Measurements from ENCODE around the gene KIF7.
"Not testable (repeated sequence)": the region's sequence is repeated elsewhere in the genome, so short reads cannot be mapped to it uniquely, and the experiment has no call there.

KIF7 gene, protein sequence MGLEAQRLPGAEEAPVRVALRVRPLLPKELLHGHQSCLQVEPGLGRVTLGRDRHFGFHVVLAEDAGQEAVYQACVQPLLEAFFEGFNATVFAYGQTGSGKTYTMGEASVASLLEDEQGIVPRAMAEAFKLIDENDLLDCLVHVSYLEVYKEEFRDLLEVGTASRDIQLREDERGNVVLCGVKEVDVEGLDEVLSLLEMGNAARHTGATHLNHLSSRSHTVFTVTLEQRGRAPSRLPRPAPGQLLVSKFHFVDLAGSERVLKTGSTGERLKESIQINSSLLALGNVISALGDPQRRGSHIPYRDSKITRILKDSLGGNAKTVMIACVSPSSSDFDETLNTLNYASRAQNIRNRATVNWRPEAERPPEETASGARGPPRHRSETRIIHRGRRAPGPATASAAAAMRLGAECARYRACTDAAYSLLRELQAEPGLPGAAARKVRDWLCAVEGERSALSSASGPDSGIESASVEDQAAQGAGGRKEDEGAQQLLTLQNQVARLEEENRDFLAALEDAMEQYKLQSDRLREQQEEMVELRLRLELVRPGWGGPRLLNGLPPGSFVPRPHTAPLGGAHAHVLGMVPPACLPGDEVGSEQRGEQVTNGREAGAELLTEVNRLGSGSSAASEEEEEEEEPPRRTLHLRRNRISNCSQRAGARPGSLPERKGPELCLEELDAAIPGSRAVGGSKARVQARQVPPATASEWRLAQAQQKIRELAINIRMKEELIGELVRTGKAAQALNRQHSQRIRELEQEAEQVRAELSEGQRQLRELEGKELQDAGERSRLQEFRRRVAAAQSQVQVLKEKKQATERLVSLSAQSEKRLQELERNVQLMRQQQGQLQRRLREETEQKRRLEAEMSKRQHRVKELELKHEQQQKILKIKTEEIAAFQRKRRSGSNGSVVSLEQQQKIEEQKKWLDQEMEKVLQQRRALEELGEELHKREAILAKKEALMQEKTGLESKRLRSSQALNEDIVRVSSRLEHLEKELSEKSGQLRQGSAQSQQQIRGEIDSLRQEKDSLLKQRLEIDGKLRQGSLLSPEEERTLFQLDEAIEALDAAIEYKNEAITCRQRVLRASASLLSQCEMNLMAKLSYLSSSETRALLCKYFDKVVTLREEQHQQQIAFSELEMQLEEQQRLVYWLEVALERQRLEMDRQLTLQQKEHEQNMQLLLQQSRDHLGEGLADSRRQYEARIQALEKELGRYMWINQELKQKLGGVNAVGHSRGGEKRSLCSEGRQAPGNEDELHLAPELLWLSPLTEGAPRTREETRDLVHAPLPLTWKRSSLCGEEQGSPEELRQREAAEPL (N-terminal part only)

DNA sequence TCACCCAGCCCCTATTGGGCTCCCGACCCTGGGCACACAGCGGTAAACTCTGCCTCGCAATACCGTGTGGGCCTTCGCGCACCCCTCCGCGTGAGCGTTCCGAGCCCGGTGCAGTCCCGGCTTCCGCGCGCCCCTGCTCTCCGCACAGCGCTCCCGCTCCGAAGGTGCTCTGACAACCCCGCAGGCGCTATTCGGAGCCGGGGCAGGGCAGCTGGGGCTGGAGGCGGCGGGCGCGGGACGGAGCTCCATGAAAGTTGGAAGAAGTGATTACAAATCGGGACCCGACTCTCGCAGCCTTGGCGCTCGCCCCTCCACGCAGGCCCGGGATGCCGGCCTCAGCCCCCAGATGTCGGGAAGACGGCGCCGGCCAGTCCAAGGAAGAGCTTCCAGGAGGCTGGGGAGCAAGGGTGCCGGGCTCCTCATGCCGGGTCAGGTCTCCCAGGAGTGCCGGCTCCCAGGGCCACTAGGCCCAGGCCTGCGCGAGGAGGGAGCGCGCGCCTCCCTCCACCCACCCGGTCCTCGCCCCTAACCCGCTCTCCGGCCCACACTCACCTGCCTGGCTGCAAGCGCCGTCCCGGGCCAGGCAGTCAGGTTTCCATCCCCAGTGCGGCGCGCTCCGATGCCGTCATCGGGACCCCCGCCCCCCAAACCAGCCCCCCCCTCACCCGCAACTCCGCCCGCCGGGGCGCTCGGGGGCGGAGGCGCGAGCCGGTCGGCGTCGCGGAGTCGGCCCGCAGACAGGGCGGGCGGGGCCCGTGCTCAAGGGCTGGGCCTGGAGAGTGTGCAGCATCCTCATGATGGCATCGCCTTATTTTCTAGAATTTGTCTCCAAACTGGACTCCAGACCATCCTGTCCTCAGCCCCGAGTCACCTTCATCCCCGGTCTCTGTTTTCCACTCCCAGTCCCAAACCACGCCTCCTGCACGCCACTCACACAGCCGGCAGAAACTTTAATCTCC lies at the start of gene KIF7:
Gene KIF7 (minus strand): TSS at position 621 of the 959 bp plus-strand sequence. CDS start 2,537 bp downstream, outside the sequence.
- no peak for DNase-seq

GRCh38 chr15:89704411-89704810 lies 49.1 kb upstream of the KIF7 start:
- no peak for DNase-seq

- no peak for DNase-seq
These were observed 39.9 kb upstream of the KIF7 start for GRCh38 chr15:89695198-89695597.

DNA sequence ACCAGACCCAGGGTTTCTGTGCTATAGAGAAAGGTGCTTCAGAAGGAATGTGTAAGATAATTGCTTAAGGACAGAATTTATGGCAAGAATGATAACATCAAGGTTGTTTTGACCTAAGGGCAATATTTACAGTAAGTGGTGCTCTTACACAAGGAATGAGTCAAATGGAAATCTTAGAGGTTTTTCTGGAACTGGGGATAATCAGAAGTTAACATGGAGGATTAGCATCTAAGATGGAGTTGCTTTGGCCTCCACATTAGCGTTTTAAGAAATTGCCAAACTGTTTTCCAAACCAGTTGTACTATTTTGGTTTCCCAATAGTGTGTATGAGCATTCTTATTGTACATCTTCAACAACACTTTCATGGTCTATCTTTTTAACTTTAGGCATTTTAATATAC lies 38.4 kb upstream of the KIF7 start:
- no peak for DNase-seq

DNA sequence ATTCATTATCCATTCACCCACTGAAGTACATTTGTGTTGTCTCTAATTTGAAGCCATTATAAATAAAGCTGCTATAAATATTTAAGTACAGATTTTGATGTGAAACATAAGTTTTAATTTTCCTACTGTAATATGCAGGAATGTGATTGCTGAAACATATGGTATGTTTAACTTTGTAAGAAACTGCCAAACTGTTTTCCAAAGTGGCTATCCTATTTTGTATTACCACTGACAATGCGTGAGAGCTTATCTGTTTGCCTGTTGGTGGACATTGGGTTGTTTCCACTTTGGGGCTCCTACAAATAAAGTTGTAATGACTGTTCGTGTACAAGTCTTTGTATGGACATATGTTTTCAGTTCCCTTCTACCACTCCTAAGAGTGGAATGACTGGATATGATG lies 37.8 kb upstream of the KIF7 start:
- DNase-seq, result no peak

- DNase-seq, result peak; percentile 66 to 67
These were observed 35.3 kb upstream of the KIF7 start, which contains the start of the genes PEX11A and WDR93 for GRCh38 chr15:89690276-89691218. Gene PEX11A (minus strand): TSS chr15:89690754. CDS start chr15:89690632, 122 bp downstream. Gene WDR93 (plus strand): TSS chr15:89690811. CDS start chr15:89701747, 10,936 bp downstream.

GRCh38 chr15:89689930-89690275 lies 34.6 kb upstream of the KIF7 start:
- not testable (repeated sequence) for DNase-seq

- DNase-seq, result no peak
These were observed 31.3 kb upstream of the KIF7 start for GRCh38 chr15:89686522-89686921.

GRCh38 chr15:89685995-89686394 lies 30.7 kb upstream of the KIF7 start:
- DNase-seq, result no peak

DNA sequence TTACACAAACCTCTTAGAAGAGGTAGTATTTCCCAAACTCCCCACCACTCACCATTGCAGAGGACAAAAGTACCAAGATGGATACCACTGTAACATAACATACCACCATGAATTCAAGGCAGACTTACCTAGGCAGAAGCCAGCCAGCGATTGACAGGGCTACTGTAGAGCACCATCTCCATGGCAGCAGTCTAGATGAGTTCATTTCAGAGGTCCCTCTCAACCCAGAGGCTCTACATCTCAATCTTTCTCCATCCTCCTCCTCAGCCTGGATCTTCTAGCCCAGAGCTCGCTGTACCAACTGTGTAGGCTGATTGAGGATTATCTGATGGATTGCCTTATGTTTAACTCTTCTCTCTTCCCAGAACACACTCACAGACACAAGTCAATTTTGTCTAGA lies 25.9 kb upstream of the KIF7 start:
- DNase-seq, result no peak

DNA sequence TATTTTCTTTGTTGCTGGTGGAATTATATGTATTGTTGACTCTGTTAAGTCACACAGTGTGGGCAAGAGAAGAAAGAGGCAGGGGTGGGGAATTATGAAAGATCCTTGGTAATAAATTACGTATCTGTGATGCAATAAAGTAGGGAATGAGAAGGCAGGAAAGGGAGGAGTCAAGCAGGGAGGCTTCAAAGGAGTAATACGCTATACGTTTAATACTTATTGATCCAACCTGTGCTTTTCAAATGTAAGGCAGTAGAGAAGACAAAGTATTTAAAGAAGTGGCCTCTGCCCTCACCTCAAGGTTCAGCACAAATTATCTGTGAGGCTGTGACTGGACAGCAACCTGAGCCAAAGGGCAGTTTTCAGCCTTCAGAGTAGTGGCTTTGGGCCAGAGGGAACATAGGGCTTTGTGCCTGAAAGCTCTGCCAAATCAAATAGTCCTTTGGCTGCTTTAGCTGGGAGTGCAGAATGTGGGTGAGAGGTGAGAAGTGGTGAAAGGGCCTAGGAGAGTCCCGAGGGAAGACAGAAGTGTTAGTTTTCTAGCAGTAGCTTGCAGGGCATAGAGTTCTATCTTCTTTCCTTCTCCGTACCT lies 25.1 kb upstream of the KIF7 start:
- DNase-seq, result no peak

- DNase-seq, result no peak
These were observed 23.9 kb upstream of the KIF7 start, which contains the start of gene PLIN1 for GRCh38 chr15:89679212-89679611. Gene PLIN1 (minus strand): TSS chr15:89679367. CDS start chr15:89677489, 1,878 bp downstream.

DNA sequence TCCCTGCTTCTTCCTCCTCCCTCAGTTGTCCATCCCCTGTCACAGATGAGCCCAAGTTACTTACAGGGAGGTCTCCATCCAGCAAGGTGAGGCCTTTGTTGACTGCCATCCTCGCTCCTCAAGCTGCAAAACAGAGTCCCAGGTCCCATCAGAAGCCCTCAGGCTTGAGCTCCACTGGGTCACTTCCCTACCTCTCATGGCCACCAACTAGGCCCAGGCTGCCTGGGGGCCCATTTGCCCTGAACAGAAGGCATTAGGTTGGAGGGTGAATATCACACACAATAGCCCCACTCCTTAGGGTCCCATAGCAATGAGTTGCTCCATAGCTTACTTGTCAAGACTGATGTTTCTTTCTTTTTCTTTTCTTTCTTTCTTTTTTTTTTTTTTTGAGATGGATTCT lies 22.1 kb upstream of the KIF7 start:
- no peak for DNase-seq

- no peak for DNase-seq
These were observed 20.3 kb upstream of the KIF7 start for GRCh38 chr15:89675606-89676005.

DNA sequence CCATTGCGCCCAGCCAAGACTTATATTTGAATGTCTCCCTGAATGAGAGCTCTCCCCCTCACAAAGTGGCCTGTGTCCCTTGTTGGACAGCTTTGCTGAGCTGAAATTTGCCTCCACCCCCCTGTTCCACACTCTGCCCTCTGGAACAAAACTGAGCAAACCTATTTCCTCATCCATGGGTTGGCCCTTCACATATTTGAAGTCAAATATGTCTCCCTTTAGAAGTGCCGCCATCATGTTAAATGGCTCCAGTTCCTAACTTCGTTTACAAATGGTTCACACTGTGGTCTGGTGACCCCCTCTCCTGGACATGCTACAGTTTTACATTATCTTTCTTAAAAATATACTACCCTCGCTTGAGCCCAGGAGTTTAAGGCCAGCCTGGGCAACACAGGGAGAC lies 19.3 kb upstream of the KIF7 start:
- no peak for DNase-seq

- DNase-seq, result no peak
These were observed 17.9 kb upstream of the KIF7 start for GRCh38 chr15:89673165-89673512.

- DNase-seq, result no peak
These were observed 17.2 kb upstream of the KIF7 start for GRCh38 chr15:89672221-89673164.

DNA sequence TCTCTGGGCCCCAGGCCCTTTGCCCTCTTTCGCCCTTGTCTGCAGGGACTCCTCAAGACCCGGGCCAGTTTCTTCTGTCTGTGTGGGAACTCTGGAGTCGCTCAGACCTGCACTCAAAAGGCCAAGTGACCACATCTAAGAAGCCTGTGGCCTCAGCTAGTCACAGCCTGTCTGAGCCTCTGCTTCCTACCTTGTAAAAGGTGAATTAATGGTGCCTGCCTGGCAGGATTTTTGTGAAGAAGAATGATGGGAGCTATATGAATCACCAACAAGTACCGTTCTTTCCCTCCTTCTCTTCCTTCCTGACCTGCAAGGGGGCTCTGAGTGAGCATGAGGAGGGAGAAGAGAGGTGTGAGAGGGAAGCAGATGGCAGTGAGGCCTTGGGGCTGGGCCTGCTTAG lies 16.4 kb upstream of the KIF7 start:
- no peak for DNase-seq
